PC-9 (cell line): ENCODE data around the gene PIK3CB.

ENCODE experiments used
- CTCF ChIP-seq: fragments of 200-600 bp; sonication (generic); conservative IDR thresholded peaks from 2 replicates; pipeline ENCODE4 v1.6.1; 2017; ENCODE audit warnings: mixed run types, antibody characterized with exemption, mild to moderate bottlenecking, moderate library complexity
- EZH2 ChIP-seq: fragments of 200-600 bp; sonication (generic); IDR thresholded peaks from 2 replicates; pipeline ENCODE4 v1.8.0; 2017; ENCODE audit warnings: antibody characterized with exemption, low read depth

- no peak for TF ChIP-seq CTCF
- no peak for TF ChIP-seq EZH2
These were observed 22.1 kb upstream of the PIK3CB start for GRCh38 chr3:138856799-138857198.
